Ovary (tissue), 3 donors: ENCODE measurements around the gene GNA12.

ENCODE experiments used
- EP300 ChIP-seq: sonication (generic); formaldehyde crosslinking; IDR thresholded peaks from one replicate; pipeline ENCODE4 v1.6.1; 2017; ENCODE audit warnings: antibody characterized with exemption
- POLR2A ChIP-seq: fragments of 450-650 bp; IDR thresholded peaks from one replicate; pipeline ENCODE4 v1.6.1; 2017; ENCODE audit warnings: antibody characterized with exemption, mild to moderate bottlenecking, moderate library complexity
- TF ChIP-seq, protein P1 (sequence below), 3 donors: fragments of 450-650 bp in 2 of 3; fragments of 200-600 bp in 1 of 3; IDR thresholded peaks; one replicate each; pipeline versions ENCODE4 v1.5.1 to v1.8.0; 2016 to 2022; ENCODE audit warnings: antibody characterized with exemption in 3 of 3, mild to moderate bottlenecking in 1 of 3
- donor health status: DM: no; HTN: no; CAD: no.

DNA sequence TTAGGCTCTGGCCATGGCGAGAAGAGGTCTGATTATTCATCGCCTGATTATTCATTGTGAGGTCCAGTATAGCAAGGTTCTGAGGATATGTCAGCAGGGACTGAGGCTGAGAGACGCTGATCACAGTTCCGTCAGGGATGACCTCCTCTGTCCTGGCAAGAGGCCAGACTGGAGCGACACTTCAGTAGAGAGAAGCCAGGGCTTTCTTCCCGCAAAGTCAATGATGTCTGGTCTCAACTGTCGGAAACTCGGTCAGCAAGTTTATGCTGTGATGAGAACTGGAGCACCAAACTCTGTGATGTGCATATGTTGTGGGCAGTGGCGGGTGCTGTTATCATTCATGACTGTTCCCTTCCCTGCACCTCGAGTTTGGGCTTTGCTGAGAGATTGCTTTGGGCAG lies 29.0 kb upstream of the GNA12 start:
- TF ChIP-seq, protein P1, sequence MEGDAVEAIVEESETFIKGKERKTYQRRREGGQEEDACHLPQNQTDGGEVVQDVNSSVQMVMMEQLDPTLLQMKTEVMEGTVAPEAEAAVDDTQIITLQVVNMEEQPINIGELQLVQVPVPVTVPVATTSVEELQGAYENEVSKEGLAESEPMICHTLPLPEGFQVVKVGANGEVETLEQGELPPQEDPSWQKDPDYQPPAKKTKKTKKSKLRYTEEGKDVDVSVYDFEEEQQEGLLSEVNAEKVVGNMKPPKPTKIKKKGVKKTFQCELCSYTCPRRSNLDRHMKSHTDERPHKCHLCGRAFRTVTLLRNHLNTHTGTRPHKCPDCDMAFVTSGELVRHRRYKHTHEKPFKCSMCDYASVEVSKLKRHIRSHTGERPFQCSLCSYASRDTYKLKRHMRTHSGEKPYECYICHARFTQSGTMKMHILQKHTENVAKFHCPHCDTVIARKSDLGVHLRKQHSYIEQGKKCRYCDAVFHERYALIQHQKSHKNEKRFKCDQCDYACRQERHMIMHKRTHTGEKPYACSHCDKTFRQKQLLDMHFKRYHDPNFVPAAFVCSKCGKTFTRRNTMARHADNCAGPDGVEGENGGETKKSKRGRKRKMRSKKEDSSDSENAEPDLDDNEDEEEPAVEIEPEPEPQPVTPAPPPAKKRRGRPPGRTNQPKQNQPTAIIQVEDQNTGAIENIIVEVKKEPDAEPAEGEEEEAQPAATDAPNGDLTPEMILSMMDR (IDR thresholded peaks at IDR 0.05): no peak
- TF ChIP-seq POLR2A: no peak
- TF ChIP-seq EP300: no peak
